Testis (tissue), 3 donors: ENCODE data around the gene PSMC3IP. TPM values are rescaled to one million over a fixed set of nuclear protein-coding genes. Genes with fewer than 3 reads are reported as not detected.
A peak's percentile ranks its signal among the peaks of the same experiment; 100 is the strongest.

ENCODE experiments used
- DNase-seq: peaks from one replicate; pipeline ENCODE4 v3.0.0-alpha.2; 2019
- H3K27ac ChIP-seq, 2 donors: fragments of 200-600 bp; sonication (generic); one replicate each; pipeline ENCODE4 v1.5.1; 2019
- H3K27me3 ChIP-seq: fragments of 200-600 bp; sonication (generic); one replicate; pipeline ENCODE4 v1.5.1; 2019
- H3K36me3 ChIP-seq: fragments of 200-600 bp; sonication (generic); one replicate; pipeline ENCODE4 v1.5.1; 2017; ENCODE audit warnings: low read depth; ENCODE audit errors: missing control alignments
- H3K4me1 ChIP-seq: fragments of 200-600 bp; sonication (generic); one replicate; pipeline ENCODE4 v1.5.1; 2019
- H3K4me3 ChIP-seq, 2 donors: fragments of 200-600 bp; sonication (generic); one replicate each; pipeline ENCODE4 v1.5.1; 2017 to 2019
- H3K9me3 ChIP-seq: fragments of 200-600 bp; sonication (generic); one replicate; pipeline ENCODE4 v1.5.1; 2017
- POLR2A ChIP-seq: fragments of 450-650 bp; IDR thresholded peaks from one replicate; pipeline ENCODE4 v1.6.1; 2017; ENCODE audit warnings: antibody characterized with exemption, mild to moderate bottlenecking, moderate library complexity
- WGBS, 2 donors: methylation state at CpG; one replicate each; pipeline ENCODE4 v1.1.5; 2018; 5-methylcytosine and 5-hydroxymethylcytosine counted together
- intact Hi-C: fragments of 100-400 bp; cut with DNase I; formaldehyde crosslinking; loops from one replicate; pipeline ENCODE4 v1.15.1; 2023; ENCODE audit warnings: low total_unique reads
- polyA plus RNA-seq: library from polyadenylated mRNA; stranded (reverse); fragments of 350-450 nt; fragmentation: Illumina TruSeq; extraction: RNeasy Lipid Tissue Mini Kit (QIAGEN cat#74804); gene quantifications from one replicate; pipeline ENCODE4 v1.2.3, GENCODE V29; 2014; ENCODE audit warnings: low read depth, low replicate concordance; ENCODE audit not compliant: insufficient read depth
- total RNA-seq, 2 donors: library from RNA; depleted of rRNA; stranded (reverse); fragments of >200 nt; gene quantifications; one replicate each; pipeline ENCODE4 v1.2.3, GENCODE V29; 2016
- TF ChIP-seq, protein P1 (sequence below), 3 experiments: fragments of 450-650 bp in 2 of 3; fragments of 200-600 bp in 1 of 3; sonication (generic) in 1 of 3; IDR thresholded peaks; one replicate each; pipeline ENCODE4 v1.5.1; 2016 to 2019; ENCODE audit warnings: antibody characterized with exemption in 3 of 3, mild to moderate bottlenecking in 2 of 3, moderate library complexity in 1 of 3

PSMC3IP gene
- total and polyA plus RNA-seq, 3 donors from 2014 or later, result 17.2 to 45.3 (median 27.2) TPM

DNA sequence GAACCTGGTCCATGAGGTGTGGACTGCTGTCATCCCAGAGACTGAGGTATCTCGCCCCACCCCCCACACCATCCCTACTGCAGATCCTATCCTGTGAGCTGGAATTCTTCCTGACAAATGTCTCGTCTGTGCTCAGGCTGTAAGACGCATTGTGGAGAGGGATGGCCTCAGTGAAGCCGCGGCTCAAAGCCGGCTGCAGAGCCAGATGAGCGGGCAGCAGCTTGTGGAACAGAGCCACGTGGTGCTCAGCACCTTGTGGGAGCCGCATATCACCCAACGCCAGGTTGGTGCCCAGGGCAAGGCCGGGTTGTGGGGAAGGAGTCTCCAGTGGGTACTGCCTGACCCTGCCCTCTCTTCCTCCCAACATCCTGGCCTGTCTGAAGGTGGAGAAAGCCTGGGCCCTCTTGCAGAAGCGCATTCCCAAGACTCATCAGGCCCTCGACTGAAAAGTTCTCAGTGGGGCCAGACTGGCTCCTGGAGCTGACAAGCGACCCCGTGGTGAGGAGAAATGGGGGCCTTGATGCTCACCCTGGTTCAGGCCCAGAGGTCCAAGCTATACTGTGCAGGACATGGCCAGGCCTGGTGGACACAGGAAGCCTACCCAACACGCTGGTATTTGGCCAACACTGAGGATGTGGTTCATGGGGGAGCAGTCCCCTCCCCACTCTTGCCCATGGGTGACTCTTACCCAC, 11.9 kb downstream of the PSMC3IP start:
- TF ChIP-seq POLR2A, result no peak
- TF ChIP-seq, protein P1, sequence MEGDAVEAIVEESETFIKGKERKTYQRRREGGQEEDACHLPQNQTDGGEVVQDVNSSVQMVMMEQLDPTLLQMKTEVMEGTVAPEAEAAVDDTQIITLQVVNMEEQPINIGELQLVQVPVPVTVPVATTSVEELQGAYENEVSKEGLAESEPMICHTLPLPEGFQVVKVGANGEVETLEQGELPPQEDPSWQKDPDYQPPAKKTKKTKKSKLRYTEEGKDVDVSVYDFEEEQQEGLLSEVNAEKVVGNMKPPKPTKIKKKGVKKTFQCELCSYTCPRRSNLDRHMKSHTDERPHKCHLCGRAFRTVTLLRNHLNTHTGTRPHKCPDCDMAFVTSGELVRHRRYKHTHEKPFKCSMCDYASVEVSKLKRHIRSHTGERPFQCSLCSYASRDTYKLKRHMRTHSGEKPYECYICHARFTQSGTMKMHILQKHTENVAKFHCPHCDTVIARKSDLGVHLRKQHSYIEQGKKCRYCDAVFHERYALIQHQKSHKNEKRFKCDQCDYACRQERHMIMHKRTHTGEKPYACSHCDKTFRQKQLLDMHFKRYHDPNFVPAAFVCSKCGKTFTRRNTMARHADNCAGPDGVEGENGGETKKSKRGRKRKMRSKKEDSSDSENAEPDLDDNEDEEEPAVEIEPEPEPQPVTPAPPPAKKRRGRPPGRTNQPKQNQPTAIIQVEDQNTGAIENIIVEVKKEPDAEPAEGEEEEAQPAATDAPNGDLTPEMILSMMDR (IDR thresholded peaks at IDR 0.05), result no peak
- Histone ChIP-seq H3K36me3 (no peaks in the 10 kb centered on the region), H3K4me3 (no peak overlapping the region), H3K4me1 (peaks cover 31% of the 10 kb centered on the region), H3K9me3 (no peaks in the 10 kb centered on the region), H3K27me3 (no peaks in the 10 kb centered on the region), H3K27ac (peak overlapping the region in 1 of 2 donors; percentile 82)
- intact Hi-C loops, result no loop called here
- WGBS, 2 donors, result 90 to 93% methylated on average over 8 to 16 of the region's 16 CpGs
- DNase-seq, result no peak

DNA sequence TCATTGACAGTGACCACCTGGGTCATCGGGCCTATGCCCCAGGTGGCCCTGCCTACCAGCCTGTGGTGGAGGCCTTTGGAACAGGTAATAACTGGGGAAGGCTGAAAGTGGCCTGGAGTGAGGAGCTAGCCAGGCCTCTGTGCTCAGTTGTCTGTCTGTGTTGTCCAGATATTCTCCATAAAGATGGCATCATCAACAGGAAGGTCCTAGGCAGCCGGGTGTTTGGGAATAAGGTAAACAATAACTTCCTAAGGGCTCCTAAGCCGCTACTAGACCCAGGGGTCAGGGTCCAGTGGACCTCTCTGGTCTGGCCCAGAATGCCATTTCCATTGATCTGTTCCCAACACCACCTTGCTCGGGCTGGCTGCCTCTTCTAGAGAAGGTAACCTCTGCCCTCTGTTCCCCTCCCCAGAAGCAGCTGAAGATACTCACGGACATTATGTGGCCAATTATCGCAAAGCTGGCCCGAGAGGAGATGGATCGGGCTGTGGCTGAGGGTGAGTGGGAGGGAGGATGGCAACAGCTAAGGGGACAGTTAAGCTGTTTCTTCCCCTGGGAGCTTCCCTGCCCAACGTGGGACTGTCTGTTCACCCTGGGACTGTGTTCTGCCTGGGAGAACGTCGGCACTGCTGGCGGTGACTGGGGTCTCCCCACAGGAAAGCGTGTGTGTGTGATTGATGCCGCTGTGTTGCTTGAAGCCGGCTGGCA, 12.6 kb downstream of the PSMC3IP start:
- Histone ChIP-seq H3K4me1 (peaks cover 31% of the 10 kb centered on the region), H3K36me3 (no peaks in the 10 kb centered on the region), H3K27ac (no peak overlapping the region), H3K27me3 (no peaks in the 10 kb centered on the region), H3K9me3 (no peaks in the 10 kb centered on the region), H3K4me3 (no peak overlapping the region)
- WGBS, 2 donors, result 85 to 93% methylated on average over 8 to 15 of the region's 15 CpGs
- no peak for DNase-seq
- TF ChIP-seq, protein P1 (IDR thresholded peaks at IDR 0.05), result no peak
- TF ChIP-seq POLR2A, result no peak
- intact Hi-C loops, result no loop called here

DNA sequence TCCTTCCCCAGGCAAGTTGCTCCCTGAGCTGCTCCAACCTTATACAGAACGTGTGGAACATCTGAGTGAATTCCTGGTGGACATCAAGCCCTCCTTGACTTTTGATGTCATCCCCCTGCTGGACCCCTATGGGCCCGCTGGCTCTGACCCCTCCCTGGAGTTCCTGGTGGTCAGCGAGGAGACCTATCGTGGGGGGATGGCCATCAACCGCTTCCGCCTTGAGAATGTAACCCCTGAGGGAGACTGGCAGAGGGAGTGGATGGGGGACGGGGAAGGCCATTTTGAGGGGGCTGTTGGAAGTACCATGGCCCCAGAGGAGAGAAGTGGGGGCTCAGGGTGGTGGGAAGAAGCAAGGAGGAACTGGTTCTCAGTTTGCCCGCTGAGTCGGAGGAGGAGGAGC, 13.6 kb downstream of the PSMC3IP start:
- TF ChIP-seq, protein P1 (IDR thresholded peaks at IDR 0.05), result no peak
- no peak for TF ChIP-seq POLR2A
- DNase-seq, result no peak
- WGBS, 2 donors, result 82 to 90% methylated on average over 9 of the region's 9 CpGs
- Histone ChIP-seq H3K4me1 (peaks cover 31% of the 10 kb centered on the region), H3K27me3 (no peaks in the 10 kb centered on the region), H3K4me3 (no peak overlapping the region), H3K27ac (no peak overlapping the region), H3K9me3 (no peaks in the 10 kb centered on the region), H3K36me3 (no peaks in the 10 kb centered on the region)
- intact Hi-C loops, result no loop called here

DNA sequence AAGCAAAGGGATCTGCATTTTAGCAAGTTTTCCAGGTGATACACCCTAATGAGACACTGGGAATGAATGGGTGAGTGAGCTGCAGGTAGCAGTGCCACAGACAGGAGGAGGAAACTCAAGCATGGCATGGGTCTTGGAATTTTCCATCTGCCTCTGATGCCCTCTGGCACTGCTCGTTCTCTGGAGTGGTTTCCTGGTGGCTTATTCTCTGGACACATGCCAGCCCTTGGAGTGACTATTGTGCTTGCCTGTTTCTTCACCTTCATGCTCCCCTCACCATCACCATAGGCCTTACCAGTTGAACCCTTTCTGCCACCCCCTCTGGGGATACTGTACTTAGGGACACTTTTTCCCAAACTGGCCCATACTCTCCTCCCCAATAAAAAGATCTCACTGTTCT, 14.0 kb downstream of the PSMC3IP start:
- Histone ChIP-seq H3K4me3 (no peak overlapping the region), H3K36me3 (no peaks in the 10 kb centered on the region), H3K9me3 (no peaks in the 10 kb centered on the region), H3K27me3 (no peaks in the 10 kb centered on the region), H3K4me1 (peaks cover 31% of the 10 kb centered on the region), H3K27ac (peak overlapping the region in 1 of 2 donors; percentile 39)
- TF ChIP-seq, protein P1 (IDR thresholded peaks at IDR 0.05), result no peak
- TF ChIP-seq POLR2A, result no peak
- WGBS, 2 donors, result 36 to 62% methylated on average over 1 of the region's 1 CpG
- intact Hi-C loops, result no loop called here
- no peak for DNase-seq
